EH (cell line): ENCODE data around the gene ZNF800.

Source experiments
- DNase-seq: peaks from one replicate; pipeline ENCODE4 v3.0.0-alpha.2; 2015; ENCODE audit warnings: low read depth

Gene ZNF800

DNA sequence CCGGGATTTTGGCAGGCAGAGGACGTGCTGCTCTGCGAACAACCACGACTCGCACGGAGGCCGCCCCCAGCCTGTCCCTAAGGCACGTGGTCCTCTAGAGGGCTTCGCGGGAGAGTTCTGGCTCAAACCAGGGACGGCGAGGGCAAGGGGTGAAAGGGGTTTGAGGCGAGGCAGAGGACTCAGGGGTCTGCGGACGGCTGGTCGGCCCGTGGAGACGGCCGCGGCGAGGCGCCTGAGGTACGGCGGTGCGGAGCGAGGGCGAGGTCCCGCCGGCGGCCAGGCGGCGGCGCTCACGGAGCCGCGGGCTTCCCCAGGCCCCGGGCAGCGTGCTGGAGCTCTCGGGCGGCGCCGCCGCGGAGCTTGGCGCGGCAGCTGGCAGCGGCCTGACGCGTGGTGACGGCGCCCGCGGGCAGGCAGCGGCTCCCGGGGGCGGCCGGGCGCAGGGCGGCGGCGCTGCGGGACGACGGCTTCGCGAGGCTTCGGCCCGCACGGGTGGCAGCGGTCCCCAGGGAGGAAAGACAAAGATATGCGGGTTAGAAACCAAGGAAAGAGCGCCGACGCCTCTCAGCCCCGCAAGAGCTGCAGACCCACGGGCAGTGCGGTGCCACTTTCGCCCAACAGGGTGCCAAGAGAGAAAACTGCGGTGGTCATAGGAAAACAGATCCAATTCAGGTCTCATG lies 44.8 kb downstream of the ZNF800 start:
- DNase-seq = peak; percentile 70

DNA sequence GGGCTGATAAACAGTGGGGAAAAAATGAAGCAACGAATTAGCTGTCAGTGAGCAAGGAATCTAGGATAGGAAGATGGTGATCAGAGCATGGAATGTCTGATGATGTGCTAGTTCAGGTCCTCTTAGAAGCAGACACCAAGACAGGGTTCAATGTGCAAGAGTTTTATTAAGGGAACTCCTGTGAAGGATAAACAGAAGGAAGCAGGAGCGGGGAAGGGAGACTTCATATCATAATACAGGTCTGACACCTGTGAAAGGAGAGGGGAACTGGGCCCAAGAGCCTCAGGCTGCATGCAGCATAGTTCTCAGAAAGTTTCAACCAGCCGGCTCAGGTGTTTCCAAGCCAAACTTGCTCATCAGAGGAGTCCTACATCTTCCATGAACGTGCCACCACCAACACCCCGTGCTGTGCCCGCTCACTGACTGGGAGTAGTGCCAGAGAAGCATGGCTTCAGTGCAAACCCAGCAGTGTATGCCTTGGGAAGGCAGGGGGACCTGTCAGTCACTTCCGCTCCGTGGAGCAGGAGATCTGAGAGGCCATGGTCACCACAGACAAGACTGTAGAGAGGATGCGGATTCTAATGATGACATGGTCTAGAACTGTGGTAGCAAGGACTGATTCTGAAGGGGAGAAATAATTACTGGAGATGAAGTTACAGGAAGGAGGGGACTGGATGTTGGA lies 45.8 kb downstream of the ZNF800 start:
- no peak for DNase-seq

DNA sequence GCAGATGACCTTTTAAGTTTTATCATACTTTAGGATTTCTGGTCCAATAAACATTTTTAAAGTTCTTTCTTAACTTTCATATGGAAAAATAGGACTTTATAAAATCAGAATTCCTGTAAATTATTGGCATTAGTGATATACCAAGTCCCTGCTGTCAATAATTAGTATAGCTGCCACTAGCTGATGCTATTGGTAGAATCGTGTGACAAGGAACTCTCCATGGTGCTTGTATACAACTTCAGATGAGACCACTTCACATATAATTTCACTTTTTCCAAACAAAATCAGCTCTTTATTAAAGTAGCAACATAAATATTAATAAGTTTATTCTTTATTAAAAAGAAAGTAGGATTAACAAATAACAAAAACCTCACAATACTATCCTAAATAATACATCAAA lies 49.9 kb downstream of the ZNF800 start:
- DNase-seq = no peak

DNA sequence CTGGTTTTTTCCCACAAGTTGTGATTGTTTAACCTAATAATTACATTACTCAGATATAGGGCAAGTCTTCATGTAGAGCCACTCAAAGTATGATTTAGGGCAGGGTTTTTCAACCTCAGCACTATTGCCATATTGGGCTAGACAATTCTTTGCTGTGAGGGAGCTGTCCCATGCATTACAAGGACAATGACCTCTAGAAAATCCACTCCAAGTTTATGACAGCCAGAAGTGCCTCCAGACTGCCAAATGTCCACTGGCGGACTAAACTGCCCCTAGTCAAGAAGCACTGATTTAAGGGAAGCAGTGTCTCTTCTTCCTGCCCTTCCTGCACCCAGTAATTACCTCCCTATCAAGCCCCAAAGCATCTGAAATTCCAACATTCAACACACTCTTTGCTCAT lies 54.4 kb downstream of the ZNF800 start:
- no peak for DNase-seq

DNA sequence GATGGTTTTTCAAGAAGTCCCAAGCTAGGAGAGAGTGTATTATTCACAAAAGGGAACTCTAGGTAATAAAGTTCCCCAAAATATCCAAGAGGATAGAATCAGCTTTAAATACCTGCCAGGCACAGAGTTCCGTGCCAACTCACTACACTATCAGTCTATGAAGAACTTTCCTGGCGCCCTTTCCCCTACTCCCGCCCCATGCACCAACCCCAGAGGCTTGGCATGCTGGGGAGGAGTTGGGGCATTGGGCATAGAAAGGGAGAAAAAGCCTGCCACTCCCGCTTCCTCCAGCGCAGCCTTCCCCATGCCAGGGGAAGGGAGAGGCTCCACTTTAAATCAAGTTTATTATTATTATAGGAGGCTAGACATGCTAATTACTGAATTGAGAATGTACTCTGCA lies 54.9 kb downstream of the ZNF800 start:
- DNase-seq = no peak

DNA sequence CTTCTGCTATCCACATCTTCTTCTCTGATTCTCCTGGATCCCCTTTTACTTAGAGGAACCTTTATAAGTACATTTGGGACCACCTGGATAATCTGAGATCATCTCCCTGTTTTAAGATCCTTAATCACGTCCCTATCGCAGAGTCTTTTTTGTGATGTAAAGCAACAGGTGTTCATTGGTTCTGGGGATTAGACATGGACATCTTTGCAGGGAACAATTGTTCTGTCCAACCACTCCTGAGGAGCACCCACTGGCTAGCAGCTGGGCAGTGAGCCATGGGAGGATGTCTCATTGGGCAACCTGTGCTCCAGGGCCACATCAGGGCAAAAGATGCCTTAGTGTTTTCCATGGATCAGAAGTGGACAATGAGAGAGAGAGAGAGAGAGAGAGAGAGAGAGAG lies 56.0 kb downstream of the ZNF800 start:
- no peak for DNase-seq

DNA sequence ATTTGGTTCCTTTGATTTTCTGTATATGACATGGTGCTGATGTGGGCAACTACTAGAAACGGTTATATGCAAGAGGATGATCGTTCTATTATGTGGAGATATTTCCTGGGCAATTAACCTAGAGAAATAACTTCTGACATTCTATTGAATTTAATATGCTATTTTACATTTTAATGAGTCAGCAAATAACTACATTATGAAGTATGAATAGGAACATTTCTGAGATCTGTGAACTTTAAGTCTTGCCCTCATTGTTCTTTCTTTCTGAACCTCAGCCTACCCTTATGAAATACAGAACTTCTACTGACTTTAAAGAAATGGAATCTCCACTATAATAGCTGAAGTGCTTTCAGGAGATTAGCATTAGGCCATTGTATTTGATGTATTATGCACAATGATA lies 59.6 kb downstream of the ZNF800 start:
- DNase-seq = no peak

DNA sequence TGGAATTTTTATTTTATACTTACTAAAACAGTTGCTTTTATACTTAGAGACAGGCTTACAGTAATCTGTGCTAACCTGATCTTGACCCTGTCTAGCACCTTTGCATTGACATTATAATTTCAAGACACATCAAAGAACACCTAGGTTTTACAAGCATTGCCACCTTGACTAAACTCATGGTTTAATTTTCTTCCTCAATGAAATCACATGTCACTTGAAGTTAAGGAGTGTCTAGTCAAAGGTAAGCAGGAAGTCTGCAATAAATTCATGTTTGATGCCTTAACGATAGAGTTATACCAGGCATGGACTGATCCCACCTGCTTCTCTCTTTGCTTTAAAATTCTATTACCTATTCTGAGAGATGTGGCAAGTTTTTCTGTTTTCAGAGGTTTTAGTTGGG lies 62.4 kb downstream of the ZNF800 start:
- DNase-seq = no peak

DNA sequence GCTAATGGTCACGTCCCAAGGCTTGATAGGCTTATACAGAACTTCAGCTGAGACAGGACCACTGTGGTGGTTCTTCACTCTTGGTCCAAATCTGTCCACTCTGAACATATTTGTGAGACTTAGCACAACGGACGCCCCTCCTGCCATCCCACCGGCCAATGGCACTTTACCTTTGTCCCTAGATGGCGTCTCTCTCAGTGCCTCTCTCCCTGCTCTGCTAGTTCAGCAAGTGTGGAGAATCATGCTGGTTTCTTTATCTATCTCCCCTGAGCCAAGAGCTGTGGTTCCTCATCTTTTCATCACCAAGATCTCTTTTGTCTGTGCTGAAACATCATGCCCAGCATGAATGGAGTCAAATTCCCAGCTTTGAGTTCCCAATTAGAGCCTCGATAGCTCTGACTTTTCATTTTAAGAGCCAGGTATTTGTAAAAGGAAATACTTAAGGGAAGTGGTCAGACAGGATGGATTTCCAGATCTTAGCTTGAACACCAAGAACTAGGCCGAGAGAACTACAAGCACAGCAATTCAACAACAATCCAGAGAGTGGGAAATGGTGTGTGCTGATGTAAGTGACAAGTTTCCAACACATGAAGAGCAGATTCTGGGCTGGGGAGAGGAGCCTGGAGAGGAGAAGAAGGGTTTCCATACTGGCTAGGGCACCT lies 69.5 kb downstream of the ZNF800 start:
- no peak for DNase-seq

DNA sequence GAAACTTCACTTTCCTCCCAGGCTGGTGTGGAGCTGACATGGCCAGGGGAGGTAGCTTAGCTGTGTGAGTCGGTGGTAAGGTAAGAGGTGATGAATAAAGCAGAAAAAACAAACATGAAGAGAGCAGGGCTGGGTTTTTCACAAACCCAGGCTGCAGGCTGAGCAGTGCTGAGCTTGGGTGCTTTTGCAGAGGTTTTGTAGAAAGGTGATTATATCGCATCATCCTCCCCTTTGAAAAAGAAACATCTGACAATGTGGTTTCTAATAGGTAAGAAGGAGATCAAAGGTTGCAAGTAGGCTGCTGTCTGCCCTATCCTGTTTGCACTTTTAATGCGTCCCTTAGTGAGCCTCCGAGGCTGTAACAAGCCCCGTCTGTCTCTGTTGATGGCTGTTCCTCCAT lies 70.2 kb downstream of the ZNF800 start:
- no peak for DNase-seq

DNA sequence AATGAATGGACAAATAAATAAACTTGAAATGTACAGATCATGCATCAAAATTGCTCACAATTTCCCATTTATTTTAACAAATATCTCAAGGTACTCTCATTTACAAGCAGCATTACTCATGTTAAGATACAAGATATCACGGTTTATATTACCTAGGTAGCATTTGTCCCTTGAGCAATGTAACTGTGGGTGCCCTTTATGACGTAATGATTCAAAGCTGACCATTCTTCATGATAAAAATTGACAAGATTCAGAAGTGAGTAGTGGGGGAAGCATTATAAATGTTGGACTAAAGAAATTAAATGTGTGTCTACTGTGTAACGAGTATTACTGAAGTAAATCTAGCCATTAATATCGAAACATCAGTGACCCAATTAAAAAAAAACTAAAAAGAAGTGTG lies 71.5 kb downstream of the ZNF800 start:
- no peak for DNase-seq
